RWPE1 (cell line): ENCODE results near the gene ASB15.

ENCODE experiments used
- CTCF ChIA-PET: fragments of 350-600 bp; sonication (Branson Sonifier 250); formaldehyde crosslinking; extraction: SDS; loops from one replicate; lab custom pipeline; 2021; lab: Yijun Ruan, JAX
- POLR2A ChIA-PET: fragments of 400-600 bp; formaldehyde crosslinking; extraction: SDS; loops from one replicate; lab custom pipeline; 2020; ENCODE audit warnings: antibody characterized with exemption; ENCODE audit not compliant: low non-redundant PET; lab: Yijun Ruan, JAX
- DNase-seq: peaks from one replicate; pipeline ENCODE4 v3.0.0; 2012; ENCODE audit warnings: low spot score
- H3K27ac ChIP-seq: fragments of 450-650 bp; 2 replicates; pipeline ENCODE4 v1.5.1; 2017
- CTCF ChIP-seq: fragments of 450-650 bp; conservative IDR thresholded peaks from 2 replicates; pipeline ENCODE4 v1.5.1; 2017; ENCODE audit warnings: low read depth, mild to moderate bottlenecking

The ASB15 gene

DNA sequence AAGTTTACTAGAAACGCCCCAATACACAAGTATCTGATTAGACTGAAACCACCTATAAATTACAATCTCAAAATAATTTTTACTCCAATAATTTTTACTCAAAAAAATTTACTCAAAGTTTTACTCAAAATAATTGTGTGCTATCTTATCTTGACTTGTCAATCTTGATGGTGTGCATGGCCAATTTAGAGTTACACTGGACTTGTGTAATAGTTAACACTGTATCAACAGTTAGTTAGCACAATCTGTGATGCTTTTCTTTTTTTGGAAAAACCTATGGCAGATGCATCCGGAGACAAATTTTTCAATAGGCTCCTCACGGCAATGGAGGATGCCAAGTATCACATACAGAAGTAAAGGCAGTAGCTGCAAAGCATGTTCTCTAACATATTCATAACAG lies 79.0 kb downstream of the ASB15 start:
- H3K27ac ChIP-seq = no peak overlapping the region
- TF ChIP-seq CTCF = no peak
- ChIA-PET POLR2A (no interaction called here), CTCF (no interaction called here)
- DNase-seq = no peak

DNA sequence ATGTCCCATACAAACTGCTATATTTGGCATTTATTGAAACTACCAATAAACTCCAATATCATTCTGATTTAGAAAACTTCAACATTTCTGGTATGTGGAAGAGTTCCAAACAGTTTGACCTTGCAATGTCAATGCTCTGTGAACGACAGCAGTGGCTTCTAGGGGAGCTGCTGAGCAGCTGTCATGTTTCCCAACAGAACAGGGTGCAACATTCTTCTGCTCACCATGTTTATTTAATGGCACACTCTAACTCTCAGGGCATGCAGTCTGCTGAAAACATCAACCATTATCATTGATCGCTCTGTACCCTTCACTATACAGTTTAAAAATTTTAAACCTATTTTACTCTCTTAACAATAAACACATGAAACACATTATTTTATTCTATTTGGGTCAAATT lies 79.9 kb downstream of the ASB15 start:
- no peak for DNase-seq
- TF ChIP-seq CTCF = no peak
- POLR2A ChIA-PET = no interaction called here
- CTCF ChIA-PET = interaction anchor here (0.6 to 1.3 kb wide), 3 partner anchors 45 to 187 kb away, joined by 3 to 5 read pairs (median 5); no protein-coding TSS in a partner anchor
- no peak overlapping the region for H3K27ac ChIP-seq

GRCh38 chr7:123682690-123683089 lies 81.1 kb downstream of the ASB15 start:
- TF ChIP-seq CTCF = peak; percentile 67
- no peak overlapping the region for H3K27ac ChIP-seq
- ChIA-PET POLR2A (no interaction called here), CTCF (interaction anchor here (0.5 to 1.3 kb wide), 10 partner anchors 37 to 684 kb away, joined by 3 to 5 read pairs (median 3); no protein-coding TSS in a partner anchor)
- DNase-seq = peak; percentile 30

DNA sequence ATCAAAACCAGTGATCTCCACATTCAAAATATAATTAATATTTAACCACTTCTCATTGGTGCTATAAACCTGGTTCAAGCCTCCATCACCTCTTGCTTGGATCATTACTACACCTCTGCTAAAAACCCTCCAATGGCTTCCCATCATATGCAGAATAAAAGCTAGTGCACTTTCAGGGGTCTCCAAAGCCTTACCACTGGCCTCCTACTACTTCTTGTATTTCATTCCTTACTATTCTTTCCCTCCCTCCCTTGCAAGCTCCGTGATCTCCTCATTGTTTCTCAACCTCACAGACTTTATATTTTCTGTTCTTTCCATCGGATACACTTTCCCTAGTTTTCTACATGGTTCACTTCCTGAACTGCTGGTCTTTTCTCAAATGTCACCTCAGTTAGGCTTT lies 85.5 kb downstream of the ASB15 start:
- DNase-seq = no peak
- ChIA-PET POLR2A (no interaction called here), CTCF (interaction anchor here (0.6 kb wide), 1 partner anchor 195 kb away, joined by 3 read pairs; no protein-coding TSS in a partner anchor)
- no peak for TF ChIP-seq CTCF
- no peak overlapping the region for H3K27ac ChIP-seq

GRCh38 chr7:123687727-123688126 lies 86.1 kb downstream of the ASB15 start:
- ChIA-PET CTCF (interaction anchor here (0.6 kb wide), 1 partner anchor 196 kb away, joined by 3 read pairs; no protein-coding TSS in a partner anchor), POLR2A (no interaction called here)
- H3K27ac ChIP-seq = no peak overlapping the region
- TF ChIP-seq CTCF = no peak
- no peak for DNase-seq
